ENCODE measurements around the gene BRI3. TPM values are rescaled to one million over a fixed set of nuclear protein-coding genes. Genes with fewer than 3 reads are reported as not detected.

BRI3 gene
- total and polyA plus RNA-seq, 10 of the 15 experiments (the other 5 are each of a cell fraction or from before 2014, with no cell fraction given): 4.5 to 56.3 (median 21.5) TPM

GRCh38 chr7:98301693-98302470 lies 20.4 kb downstream of the BRI3 start:
- 88% methylated on average over 22 of the region's 22 CpGs for WGBS (ENCODE audit: insufficient coverage, insufficient replicate concordance, low lambda C conversion rate, missing lambda C conversion rate)
- intact Hi-C loops (cut with micrococcal nuclease; ENCODE audit: unreplicated experiment) (no loop called here), in situ Hi-C loops (cut with MboI) (no loop called here)
- Histone ChIP-seq H3K9me3 (replicated peaks; ENCODE audit: control insufficient read depth, insufficient read depth, low read length) (no peaks in the 10 kb centered on the region), H3K36me3 (ENCODE audit: control insufficient read depth in 2 of 2, insufficient read depth in 2 of 2, low read length in 1 of 2) (peaks cover 6 to 17% of the 10 kb centered on the region in 2 experiments; a peak in 3 of 4 replicates), H3K9ac (ENCODE audit: control insufficient read depth, insufficient read depth, low read length) (no peak overlapping the region), H3K4me3 (no peak overlapping the region), H4K20me1 (ENCODE audit: control insufficient read depth, insufficient read depth) (no peaks in the 10 kb centered on the region), H3K27ac (ENCODE audit: control insufficient read depth, insufficient read depth) (no peak overlapping the region), H2AFZ (ENCODE audit: control insufficient read depth, low read depth, low read length) (no peak overlapping the region), H3K27me3 (replicated peaks in 1 of 2; ENCODE audit: control insufficient read depth in 2 of 2, insufficient read depth in 2 of 2, low read length in 1 of 2) (no peaks in the 10 kb centered on the region), H3K4me2 (ENCODE audit: control insufficient read depth, insufficient read depth) (no peak overlapping the region), H3K79me2 (ENCODE audit: control insufficient read depth, insufficient read depth, low read length) (no peaks in the 10 kb centered on the region), H3K4me1 (ENCODE audit: control insufficient read depth, insufficient read depth, low read length) (no peaks in the 10 kb centered on the region)
- FAIRE-seq (no peak), DNase-seq (ENCODE audit: low read depth, low spot score) (no peak), ATAC-seq (no peak)
- no TSS peak for BruUV-seq (replicated peaks)
- no peak for TF ChIP-seq HSF1 (IDR thresholded peaks at IDR 0.05; ENCODE audit: low read depth, low read length)
- no peak for TF ChIP-seq CHD2 (IDR thresholded peaks at IDR 0.05; ENCODE audit: borderline replicate concordance, low read depth, low read length)
- TF ChIP-seq RBBP5 (conservative IDR thresholded peaks at IDR 0.05): no peak
- TF ChIP-seq HDGF (IDR thresholded peaks at IDR 0.05): no peak
- no peak for TF ChIP-seq FOS (IDR thresholded peaks at IDR 0.05; ENCODE audit: borderline replicate concordance, extremely low read depth, insufficient read length)
- no peak for TF ChIP-seq SIN3A (IDR thresholded peaks at IDR 0.05; ENCODE audit: low read depth, low read length)
- no peak for TF ChIP-seq ZNF24 (IDR thresholded peaks at IDR 0.05)
- TF ChIP-seq NKRF (conservative IDR thresholded peaks at IDR 0.05): no peak
- SMC1A ChIA-PET (ENCODE audit: uncharacterized antibody, unreplicated experiment): interaction anchor here (1.9 kb wide), 1 partner anchor 100 kb away, joined by 7 read pairs; the partner anchor contains the start of gene BAIAP2L1
- CTCF ChIA-PET: interaction anchor here (0.9 kb wide), 1 partner anchor 99 kb away, joined by 3 read pairs; the partner anchor contains the start of gene BAIAP2L1
- RAD21 ChIA-PET (ENCODE audit: unreplicated experiment): no interaction called here
- POLR2A ChIA-PET: no interaction called here

Data from GM12878 (cell line).